ENCODE results near the gene PLXNA3. TPM values are rescaled to one million over a fixed set of nuclear protein-coding genes. Genes with fewer than 3 reads are reported as not detected.

PLXNA3 gene
- total and polyA plus RNA-seq, 10 of the 15 experiments (the other 5 are each of a cell fraction or from before 2014, with no cell fraction given), result 0.26 to 26.8 (median 3.4) TPM

- ChIA-PET POLR2A (no interaction called here), RAD21 (ENCODE audit: unreplicated experiment) (no interaction called here), CTCF (no interaction called here), SMC1A (ENCODE audit: uncharacterized antibody, unreplicated experiment) (no interaction called here)
- ATAC-seq, result no peak
- Histone ChIP-seq H3K4me2 (ENCODE audit: control insufficient read depth, insufficient read depth) (no peak overlapping the region), H3K4me3 (no peak overlapping the region), H3K4me1 (ENCODE audit: control insufficient read depth, insufficient read depth, low read length) (no peaks in the 10 kb centered on the region), H2AFZ (ENCODE audit: control insufficient read depth, low read depth, low read length) (no peak overlapping the region), H4K20me1 (ENCODE audit: control insufficient read depth, insufficient read depth) (no peaks in the 10 kb centered on the region), H3K9ac (ENCODE audit: control insufficient read depth, insufficient read depth, low read length) (no peak overlapping the region), H3K27me3 (replicated peaks in 1 of 2; ENCODE audit: control insufficient read depth in 2 of 2, insufficient read depth in 2 of 2, low read length in 1 of 2) (no peaks in the 10 kb centered on the region), H3K36me3 (ENCODE audit: control insufficient read depth in 2 of 2, insufficient read depth in 2 of 2, low read length in 1 of 2) (peaks cover 0 to 2% of the 10 kb centered on the region in 2 experiments; a peak in 2 of 4 replicates), H3K27ac (ENCODE audit: control insufficient read depth, insufficient read depth) (no peak overlapping the region), H3K79me2 (ENCODE audit: control insufficient read depth, insufficient read depth, low read length) (no peaks in the 10 kb centered on the region), H3K9me3 (replicated peaks; ENCODE audit: control insufficient read depth, insufficient read depth, low read length) (no peaks in the 10 kb centered on the region; the same call in 2 of the 3 replicates)
- no TSS peak for BruUV-seq (replicated peaks)
- in situ Hi-C loops (cut with MboI), result no loop called here
- TF ChIP-seq SMARCA5 (IDR thresholded peaks at IDR 0.05), result no peak
- no peak for TF ChIP-seq PML (IDR thresholded peaks at IDR 0.05; ENCODE audit: low read length)
- no peak for TF ChIP-seq CUX1 (IDR thresholded peaks at IDR 0.05; ENCODE audit: insufficient replicate concordance, low read depth, low read length)
- FAIRE-seq, result no peak
- intact Hi-C loops (cut with micrococcal nuclease; ENCODE audit: unreplicated experiment), result no loop called here
- WGBS (ENCODE audit: insufficient coverage, insufficient replicate concordance, low lambda C conversion rate, missing lambda C conversion rate), result 91% methylated on average over 18 of the region's 32 CpGs
- DNase-seq (ENCODE audit: low read depth, low spot score), result no peak
These were observed 8.0 kb downstream of the PLXNA3 start for GRCh38 chrX:154466036-154466435.
